ENCODE measurements around the gene METTL24.
A peak's percentile ranks its signal among the peaks of the same experiment; 100 is the strongest.

Gene METTL24

GRCh38 chr6:110332281-110332680 lies 25.9 kb downstream of the METTL24 start:
- no peaks in the 10 kb centered on the region for H3K36me3 Mint-ChIP-seq
- no peaks in the 10 kb centered on the region for H3K9me3 Mint-ChIP-seq (ENCODE audit: low read depth)
- H3K4me3 Mint-ChIP-seq, result no peak overlapping the region
- no peaks in the 10 kb centered on the region for H3K27me3 Mint-ChIP-seq
- H3K27ac Mint-ChIP-seq, result no peak overlapping the region
- H3K4me1 Mint-ChIP-seq (ENCODE audit: low read depth), result peaks cover 19% of the 10 kb centered on the region

GRCh38 chr6:110331816-110332215 lies 26.3 kb downstream of the METTL24 start:
- Mint-ChIP-seq H3K4me1 (ENCODE audit: low read depth) (peaks cover 19% of the 10 kb centered on the region), H3K36me3 (no peaks in the 10 kb centered on the region), H3K9me3 (ENCODE audit: low read depth) (no peaks in the 10 kb centered on the region), H3K27me3 (no peaks in the 10 kb centered on the region), H3K27ac (no peak overlapping the region), H3K4me3 (no peak overlapping the region)

- Mint-ChIP-seq H3K36me3 (no peaks in the 10 kb centered on the region), H3K4me3 (no peak overlapping the region), H3K27me3 (no peaks in the 10 kb centered on the region), H3K4me1 (ENCODE audit: low read depth) (peaks cover 19% of the 10 kb centered on the region), H3K27ac (no peak overlapping the region), H3K9me3 (ENCODE audit: low read depth) (no peaks in the 10 kb centered on the region)
These were observed 26.8 kb downstream of the METTL24 start for GRCh38 chr6:110331390-110331789.

GRCh38 chr6:110329714-110330436 lies 28.3 kb downstream of the METTL24 start:
- Mint-ChIP-seq H3K4me1 (ENCODE audit: low read depth) (peaks cover 19% of the 10 kb centered on the region), H3K9me3 (ENCODE audit: low read depth) (no peaks in the 10 kb centered on the region), H3K36me3 (no peaks in the 10 kb centered on the region), H3K4me3 (no peak overlapping the region), H3K27ac (no peak overlapping the region), H3K27me3 (no peaks in the 10 kb centered on the region)

GRCh38 chr6:110329348-110329713 lies 28.8 kb downstream of the METTL24 start:
- H3K27me3 Mint-ChIP-seq, result no peaks in the 10 kb centered on the region

GRCh38 chr6:110328259-110328658 lies 29.9 kb downstream of the METTL24 start:
- no peaks in the 10 kb centered on the region for H3K27me3 Mint-ChIP-seq

More at GRCh38 chr6:110329348-110329713, 28.8 kb downstream of the METTL24 start:
- H3K36me3 Mint-ChIP-seq, result no peaks in the 10 kb centered on the region
- no peaks in the 10 kb centered on the region for H3K9me3 Mint-ChIP-seq (ENCODE audit: low read depth)
- peaks cover 17% of the 10 kb centered on the region for H3K4me1 Mint-ChIP-seq (ENCODE audit: low read depth)
- no peak overlapping the region for H3K27ac Mint-ChIP-seq
- no peak overlapping the region for H3K4me3 Mint-ChIP-seq

GRCh38 chr6:110327391-110327790 lies 30.8 kb downstream of the METTL24 start:
- Mint-ChIP-seq H3K36me3 (no peaks in the 10 kb centered on the region), H3K9me3 (ENCODE audit: low read depth) (no peaks in the 10 kb centered on the region), H3K4me1 (ENCODE audit: low read depth) (peaks cover 12% of the 10 kb centered on the region), H3K4me3 (no peak overlapping the region), H3K27ac (no peak overlapping the region), H3K27me3 (no peaks in the 10 kb centered on the region)

More at GRCh38 chr6:110328259-110328658, 29.9 kb downstream of the METTL24 start:
- Mint-ChIP-seq H3K4me3 (no peak overlapping the region), H3K9me3 (ENCODE audit: low read depth) (no peaks in the 10 kb centered on the region), H3K36me3 (no peaks in the 10 kb centered on the region), H3K27ac (no peak overlapping the region), H3K4me1 (ENCODE audit: low read depth) (peaks cover 12% of the 10 kb centered on the region)

- Mint-ChIP-seq H3K36me3 (no peaks in the 10 kb centered on the region), H3K4me1 (ENCODE audit: low read depth) (peaks cover 14% of the 10 kb centered on the region), H3K9me3 (ENCODE audit: low read depth) (no peaks in the 10 kb centered on the region), H3K4me3 (no peak overlapping the region), H3K27ac (no peak overlapping the region), H3K27me3 (no peaks in the 10 kb centered on the region)
These were observed 31.5 kb downstream of the METTL24 start for GRCh38 chr6:110326609-110327008.

- H3K27me3 Mint-ChIP-seq, result no peaks in the 10 kb centered on the region
- no peak overlapping the region for H3K27ac Mint-ChIP-seq
- no peaks in the 10 kb centered on the region for H3K36me3 Mint-ChIP-seq
- H3K4me1 Mint-ChIP-seq (ENCODE audit: low read depth), result peaks cover 14% of the 10 kb centered on the region
- no peak overlapping the region for H3K4me3 Mint-ChIP-seq
- no peaks in the 10 kb centered on the region for H3K9me3 Mint-ChIP-seq (ENCODE audit: low read depth)
These were observed 32.1 kb downstream of the METTL24 start for GRCh38 chr6:110326057-110326456.

- Mint-ChIP-seq H3K27ac (no peak overlapping the region), H3K9me3 (ENCODE audit: low read depth) (no peaks in the 10 kb centered on the region), H3K27me3 (no peaks in the 10 kb centered on the region), H3K36me3 (peaks cover 2% of the 10 kb centered on the region), H3K4me1 (ENCODE audit: low read depth) (peaks cover 14% of the 10 kb centered on the region), H3K4me3 (no peak overlapping the region)
These were observed 33.0 kb downstream of the METTL24 start for GRCh38 chr6:110325197-110325596.

- peaks cover 3% of the 10 kb centered on the region for H3K36me3 Mint-ChIP-seq
- H3K27ac Mint-ChIP-seq, result peak overlapping the region; percentile 22
- H3K4me3 Mint-ChIP-seq, result no peak overlapping the region
- no peaks in the 10 kb centered on the region for H3K27me3 Mint-ChIP-seq
- no peaks in the 10 kb centered on the region for H3K9me3 Mint-ChIP-seq (ENCODE audit: low read depth)
- peaks cover 14% of the 10 kb centered on the region for H3K4me1 Mint-ChIP-seq (ENCODE audit: low read depth)
These were observed 33.6 kb downstream of the METTL24 start for GRCh38 chr6:110324548-110324947.

GRCh38 chr6:110323258-110323657 lies 34.9 kb downstream of the METTL24 start:
- Mint-ChIP-seq H3K27ac (no peak overlapping the region), H3K27me3 (no peaks in the 10 kb centered on the region), H3K9me3 (ENCODE audit: low read depth) (no peaks in the 10 kb centered on the region), H3K36me3 (peaks cover 3% of the 10 kb centered on the region), H3K4me1 (ENCODE audit: low read depth) (peaks cover 14% of the 10 kb centered on the region), H3K4me3 (no peak overlapping the region)

- Mint-ChIP-seq H3K27ac (no peak overlapping the region), H3K4me1 (ENCODE audit: low read depth) (peaks cover 14% of the 10 kb centered on the region), H3K36me3 (peaks cover 3% of the 10 kb centered on the region), H3K27me3 (no peaks in the 10 kb centered on the region), H3K9me3 (ENCODE audit: low read depth) (no peaks in the 10 kb centered on the region), H3K4me3 (no peak overlapping the region)
These were observed 35.3 kb downstream of the METTL24 start for GRCh38 chr6:110322874-110323242.

- H3K4me3 Mint-ChIP-seq, result no peak overlapping the region
- H3K27ac Mint-ChIP-seq, result no peak overlapping the region
- no peaks in the 10 kb centered on the region for H3K27me3 Mint-ChIP-seq
- H3K4me1 Mint-ChIP-seq (ENCODE audit: low read depth), result peaks cover 14% of the 10 kb centered on the region
- H3K9me3 Mint-ChIP-seq (ENCODE audit: low read depth), result no peaks in the 10 kb centered on the region
- peaks cover 3% of the 10 kb centered on the region for H3K36me3 Mint-ChIP-seq
These were observed 35.8 kb downstream of the METTL24 start for GRCh38 chr6:110322151-110322873.

- Mint-ChIP-seq H3K27ac (no peak overlapping the region), H3K4me1 (ENCODE audit: low read depth) (peaks cover 14% of the 10 kb centered on the region), H3K4me3 (no peak overlapping the region), H3K36me3 (peaks cover 3% of the 10 kb centered on the region), H3K9me3 (ENCODE audit: low read depth) (no peaks in the 10 kb centered on the region), H3K27me3 (no peaks in the 10 kb centered on the region)
These were observed 37.8 kb downstream of the METTL24 start for GRCh38 chr6:110320307-110320706.
